Neutrophil (primary cell): ENCODE measurements around the gene CNTNAP5.

Source experiments
- H3K27ac ChIP-seq: fragments of 200-600 bp; sonication (generic); 2 replicates; pipeline ENCODE4 v1.5.1; 2016; ENCODE audit warnings: mild to moderate bottlenecking, moderate library complexity
- H3K27me3 ChIP-seq: fragments of 200-600 bp; sonication (generic); 2 replicates; pipeline ENCODE4 v1.6.0; 2016; ENCODE audit warnings: mild to moderate bottlenecking
- H3K36me3 ChIP-seq: fragments of 200-600 bp; sonication (generic); 2 replicates; pipeline ENCODE4 v1.5.1; 2017
- H3K4me1 ChIP-seq, 2 experiments: fragments of 200-600 bp in 1 of 2; sonication (generic) in 1 of 2; 1 replicate in 1 of 2; 2 replicates in 1 of 2; pipeline versions ENCODE4 v1.5.1 to v1.6.1; 2013 to 2016; ENCODE audit warnings: low read depth in 1 of 2, low read length in 1 of 2, mild to moderate bottlenecking in 1 of 2, moderate library complexity in 1 of 2; ENCODE audit not compliant: control insufficient read depth in 1 of 2, insufficient read depth in 1 of 2
- H3K4me3 ChIP-seq, 2 experiments: fragments of 200-600 bp in 1 of 2; sonication (generic) in 1 of 2; 1 replicate in 1 of 2; 2 replicates in 1 of 2; pipeline ENCODE4 v1.5.1; 2013 to 2016; ENCODE audit warnings: low read depth in 1 of 2, low read length in 1 of 2, mild to moderate bottlenecking in 1 of 2, moderate library complexity in 1 of 2
- H3K9me3 ChIP-seq: fragments of 200-600 bp; sonication (generic); 2 replicates; pipeline ENCODE4 v1.5.1; 2016
- CTCF ChIP-seq: fragments of 200-600 bp; sonication (generic); IDR thresholded peaks from 2 replicates; pipeline ENCODE4 v1.5.1; 2016; ENCODE audit warnings: antibody characterized with exemption

The CNTNAP5 gene

GRCh38 chr2:124046332-124046731 lies 21.2 kb downstream of the CNTNAP5 start:
- no peaks in the 10 kb centered on the region for H3K27me3 ChIP-seq
- H3K9me3 ChIP-seq, result no peaks in the 10 kb centered on the region
- H3K27ac ChIP-seq, result no peak overlapping the region
- no peak for TF ChIP-seq CTCF
- no peaks in the 10 kb centered on the region for H3K36me3 ChIP-seq
- H3K4me1 ChIP-seq, result no peaks in the 10 kb centered on the region
- no peak overlapping the region for H3K4me3 ChIP-seq

GRCh38 chr2:124048102-124048501 lies 23.0 kb downstream of the CNTNAP5 start:
- Histone ChIP-seq H3K27me3 (no peaks in the 10 kb centered on the region), H3K9me3 (no peaks in the 10 kb centered on the region), H3K27ac (no peak overlapping the region), H3K36me3 (no peaks in the 10 kb centered on the region), H3K4me1 (no peaks in the 10 kb centered on the region), H3K4me3 (no peak overlapping the region)
- no peak for TF ChIP-seq CTCF

- H3K4me3 ChIP-seq, result no peak overlapping the region
- no peak for TF ChIP-seq CTCF
- no peaks in the 10 kb centered on the region for H3K9me3 ChIP-seq
- no peaks in the 10 kb centered on the region for H3K36me3 ChIP-seq
- H3K27ac ChIP-seq, result no peak overlapping the region
- H3K27me3 ChIP-seq, result no peaks in the 10 kb centered on the region
- H3K4me1 ChIP-seq, result no peaks in the 10 kb centered on the region
Observed at GRCh38 chr2:124048664-124049063, 23.6 kb downstream of the CNTNAP5 start.

- Histone ChIP-seq H3K4me3 (no peak overlapping the region), H3K36me3 (no peaks in the 10 kb centered on the region), H3K27ac (no peak overlapping the region), H3K27me3 (no peaks in the 10 kb centered on the region), H3K4me1 (no peaks in the 10 kb centered on the region), H3K9me3 (no peaks in the 10 kb centered on the region)
- no peak for TF ChIP-seq CTCF
Observed at GRCh38 chr2:124049136-124049535, 24.0 kb downstream of the CNTNAP5 start.

- H3K27ac ChIP-seq, result no peak overlapping the region
- no peaks in the 10 kb centered on the region for H3K9me3 ChIP-seq
- TF ChIP-seq CTCF, result no peak
- no peak overlapping the region for H3K4me3 ChIP-seq
- no peaks in the 10 kb centered on the region for H3K27me3 ChIP-seq
- no peaks in the 10 kb centered on the region for H3K4me1 ChIP-seq
- no peaks in the 10 kb centered on the region for H3K36me3 ChIP-seq
Observed at GRCh38 chr2:124050833-124051497, 25.9 kb downstream of the CNTNAP5 start.
